ENCODE results near the gene CAPZB. TPM values are rescaled to one million over a fixed set of nuclear protein-coding genes. Genes with fewer than 3 reads are reported as not detected.

The CAPZB gene
- total RNA-seq, 1 donor from 2014 or later = 189 TPM

- no peak for DNase-seq (ENCODE audit: low spot score, unreplicated experiment)
- Mint-ChIP-seq H3K9me3 (ENCODE audit: low read depth) (no peaks in the 10 kb centered on the region), H3K36me3 (ENCODE audit: insufficient read depth) (peaks cover 8% of the 10 kb centered on the region), H3K4me1 (ENCODE audit: low read depth) (no peaks in the 10 kb centered on the region), H3K27ac (no peak overlapping the region), H3K27me3 (no peaks in the 10 kb centered on the region), H3K4me3 (ENCODE audit: low read depth) (no peak overlapping the region)
- no peak for TF ChIP-seq CTCF (IDR thresholded peaks at IDR 0.05; ENCODE audit: unreplicated experiment)
These were observed 112.7 kb downstream of the CAPZB start for GRCh38 chr1:19372602-19373001.

DNA sequence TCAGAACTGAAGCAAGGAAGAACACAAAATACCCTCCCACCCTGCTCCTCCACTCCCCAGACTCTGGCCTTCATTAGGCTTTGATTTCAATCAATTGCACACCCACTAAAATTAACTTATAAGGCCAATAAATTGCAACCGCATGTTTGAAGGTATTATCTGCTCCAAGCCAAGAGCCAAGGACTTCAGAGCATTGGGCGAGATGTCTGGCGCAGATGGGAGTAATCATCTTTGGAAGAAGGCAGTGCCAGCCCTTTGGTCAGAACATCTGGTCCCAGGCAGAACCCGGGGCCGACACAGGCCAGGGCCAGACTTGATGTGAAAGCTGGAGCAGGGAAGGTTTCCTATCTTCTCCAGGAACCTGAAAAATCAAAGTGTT is 113.2 kb downstream of the CAPZB start:
- Mint-ChIP-seq H3K27ac (no peak overlapping the region), H3K4me1 (ENCODE audit: low read depth) (no peaks in the 10 kb centered on the region), H3K36me3 (ENCODE audit: insufficient read depth) (peaks cover 7% of the 10 kb centered on the region), H3K4me3 (ENCODE audit: low read depth) (no peak overlapping the region), H3K27me3 (no peaks in the 10 kb centered on the region), H3K9me3 (ENCODE audit: low read depth) (no peaks in the 10 kb centered on the region)
- TF ChIP-seq CTCF (IDR thresholded peaks at IDR 0.05; ENCODE audit: unreplicated experiment) = no peak
- DNase-seq (ENCODE audit: low spot score, unreplicated experiment) = no peak

DNA sequence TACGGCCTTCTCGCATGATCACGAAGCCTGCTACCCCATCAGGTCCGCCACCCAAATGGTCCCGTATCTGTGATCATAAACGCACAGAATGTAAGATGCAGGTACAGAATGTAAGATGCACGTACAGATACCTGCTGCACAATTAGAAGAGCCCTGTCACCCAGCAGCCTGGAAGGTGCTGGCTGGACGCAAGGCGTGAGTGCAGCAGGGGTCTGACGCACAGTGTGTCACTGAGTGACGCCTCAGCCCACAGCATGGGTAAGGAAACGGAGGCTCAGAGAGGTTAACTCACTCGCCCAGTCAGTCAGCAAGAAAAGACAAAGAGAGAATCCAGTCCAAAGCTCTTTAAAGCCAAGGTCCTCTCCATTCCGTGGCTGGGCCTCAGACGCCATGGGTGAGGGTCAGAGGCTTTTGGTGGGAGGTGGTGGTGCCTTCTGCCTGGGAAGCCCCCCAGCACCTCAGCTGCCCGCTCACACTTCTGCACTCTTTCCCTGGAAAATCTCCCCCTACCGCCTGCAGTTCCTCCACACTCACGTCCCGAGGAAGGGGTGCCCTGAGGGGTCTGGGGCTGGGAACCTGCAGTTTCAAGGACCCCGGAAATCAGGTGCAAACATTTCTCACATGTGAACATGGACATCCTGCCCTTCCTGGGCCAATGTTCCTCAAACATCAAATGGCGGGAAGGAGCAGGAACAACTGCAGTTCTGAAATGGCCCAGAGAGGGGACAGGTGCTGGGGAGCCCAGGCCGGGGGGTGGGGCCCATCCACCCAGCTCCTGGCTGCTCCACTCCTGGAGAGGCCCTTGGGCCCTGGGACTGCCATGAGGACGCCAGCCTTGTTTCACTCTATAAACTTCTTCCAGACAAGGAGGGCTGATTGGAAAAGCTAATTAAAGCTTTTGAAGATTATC is 113.9 kb downstream of the CAPZB start:
- H3K27me3 Mint-ChIP-seq = no peaks in the 10 kb centered on the region
- no peak for DNase-seq (ENCODE audit: low spot score, unreplicated experiment)
- no peaks in the 10 kb centered on the region for H3K4me1 Mint-ChIP-seq (ENCODE audit: low read depth)
- H3K4me3 Mint-ChIP-seq (ENCODE audit: low read depth) = no peak overlapping the region
- no peaks in the 10 kb centered on the region for H3K9me3 Mint-ChIP-seq (ENCODE audit: low read depth)
- no peak overlapping the region for H3K27ac Mint-ChIP-seq
- peaks cover 3% of the 10 kb centered on the region for H3K36me3 Mint-ChIP-seq (ENCODE audit: insufficient read depth)
- TF ChIP-seq CTCF (IDR thresholded peaks at IDR 0.05; ENCODE audit: unreplicated experiment) = no peak

- H3K27ac Mint-ChIP-seq = no peak overlapping the region
- H3K9me3 Mint-ChIP-seq (ENCODE audit: low read depth) = no peaks in the 10 kb centered on the region
- no peaks in the 10 kb centered on the region for H3K4me1 Mint-ChIP-seq (ENCODE audit: low read depth)
These were observed 114.7 kb downstream of the CAPZB start for GRCh38 chr1:19370453-19371170.

More at GRCh38 chr1:19370453-19371170, 114.7 kb downstream of the CAPZB start:
- Mint-ChIP-seq H3K27me3 (no peaks in the 10 kb centered on the region), H3K36me3 (ENCODE audit: insufficient read depth) (peaks cover 1% of the 10 kb centered on the region), H3K4me3 (ENCODE audit: low read depth) (no peak overlapping the region)
- no peak for DNase-seq (ENCODE audit: low spot score, unreplicated experiment)
- TF ChIP-seq CTCF (IDR thresholded peaks at IDR 0.05; ENCODE audit: unreplicated experiment) = no peak

All from progenitor cell of endocrine pancreas (in vitro differentiated cells).